Psoas muscle (tissue), 8 donors: ENCODE measurements around the gene SGMS1. TPM values are rescaled to one million over a fixed set of nuclear protein-coding genes. Genes with fewer than 3 reads are reported as not detected.
A peak's percentile ranks its signal among the peaks of the same experiment; 100 is the strongest.
"Not testable (repeated sequence)": the region's sequence is repeated elsewhere in the genome, so short reads cannot be mapped to it uniquely, and the experiment has no call there.

ENCODE experiments used
- ATAC-seq, 4 donors: fragments of 200-7000 bp; cut with Tn5 transposase; one replicate each; pipeline ENCODE4 v1.9.1; 2020; ENCODE audit warnings: moderate library complexity in 3 of 4, mild to moderate bottlenecking in 2 of 4
- DNase-seq, 2 donors: peaks; one replicate each; pipeline ENCODE4 v3.0.0-alpha.2; 2020
- H3K27ac ChIP-seq: fragments of 200-600 bp; one replicate; pipeline ENCODE4 v1.8.0; 2022
- H3K27me3 ChIP-seq, 3 donors: fragments of 200-600 bp in 1 of 3; one replicate each; pipeline versions ENCODE4 v1.6.1 to v1.8.0; 2013 to 2022; ENCODE audit warnings: low read length in 2 of 3, mild to moderate bottlenecking in 2 of 3, moderate library complexity in 1 of 3; ENCODE audit not compliant: insufficient read depth in 3 of 3
- H3K36me3 ChIP-seq, 2 donors: fragments of 200-600 bp in 1 of 2; one replicate each; pipeline versions ENCODE4 v1.6.1 to v1.8.0; 2013 to 2022; ENCODE audit warnings: low read depth in 1 of 2, mild to moderate bottlenecking in 1 of 2, moderate library complexity in 1 of 2; ENCODE audit not compliant: insufficient read depth in 1 of 2
- H3K4me1 ChIP-seq: fragments of 200-600 bp; one replicate; pipeline ENCODE4 v1.8.0; 2022
- H3K4me3 ChIP-seq: fragments of 200-600 bp; one replicate; pipeline ENCODE4 v1.8.0; 2022; ENCODE audit warnings: mild to moderate bottlenecking
- H3K9me3 ChIP-seq: fragments of 200-600 bp; one replicate; pipeline ENCODE4 v1.8.0; 2022
- WGBS, 3 donors: extraction: QIAGEN DNeasy Blood & Tissue Kit; methylation state at CpG; one replicate each; pipeline versions ENCODE4 v1.1.6 to v1.1.7; 2013; 5-methylcytosine and 5-hydroxymethylcytosine counted together
- intact Hi-C, 2 donors: fragments of 100-400 bp; cut with DNase I; formaldehyde crosslinking; loops; one replicate each; pipeline versions ENCODE4 v1.11.0 to v1.14.2; 2022
- polyA plus RNA-seq, 3 donors: library from polyadenylated mRNA; stranded (reverse); fragments of 200-250 nt; gene quantifications; one replicate each; pipeline ENCODE4 v1.2.3, GENCODE V29; 2013
- total RNA-seq, 4 donors: library from RNA; stranded (reverse); fragmentation: NEBNext Ultra II Directional in 2 of 4; extraction: Animal tissue kit (Norgen Biotek cat#: 25700) in 2 of 4; gene quantifications; one replicate each; pipeline versions ENCODE4 v1.2.1 to v1.2.4, GENCODE V29; 2021 to 2023
- TF ChIP-seq, protein P1 (sequence below): fragments of 200-600 bp; IDR thresholded peaks from one replicate; pipeline ENCODE4 v1.8.0; 2022; ENCODE audit warnings: antibody characterized with exemption
- donor health status: healthy with polysubstance abuse.
- donor health status: DM: no; HTN: no; CAD: no; lungs with moderate emphysema.
- donor health status: Bipolar disorder and iron deficiency.
- donor health status: healthy.
- donor health status: DM: yes; HTN: yes; CAD: no.
- donor health status: DM: no; HTN: no; CAD: no.
- donor health status: DM: no; HTN: no; CAD: no.
- donor health status: DM: yes; HTN: yes; CAD: no.

Gene SGMS1
- total and polyA plus RNA-seq, 7 donors = 6.2 to 16.7 (median 11.3) TPM

DNA sequence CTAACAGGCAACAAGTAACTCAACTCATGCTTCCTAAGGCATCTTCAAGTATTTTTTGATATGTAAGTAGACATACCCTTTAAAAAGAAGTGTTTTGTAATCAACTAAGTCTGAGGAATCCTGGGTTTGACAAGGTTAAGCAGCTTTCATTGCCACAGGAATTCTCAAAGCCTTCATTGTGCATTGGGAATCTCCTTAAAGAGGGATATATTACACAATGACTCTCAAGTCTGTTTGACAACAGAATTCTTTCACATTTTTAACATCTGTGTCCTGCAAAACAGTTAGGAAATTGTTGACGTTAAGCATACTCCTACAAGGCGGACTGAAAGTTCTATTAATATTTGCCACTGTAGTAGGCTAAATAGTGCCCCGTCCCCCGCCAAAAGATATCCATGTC, 71.4 kb downstream of the SGMS1 start:
- TF ChIP-seq, protein P1, sequence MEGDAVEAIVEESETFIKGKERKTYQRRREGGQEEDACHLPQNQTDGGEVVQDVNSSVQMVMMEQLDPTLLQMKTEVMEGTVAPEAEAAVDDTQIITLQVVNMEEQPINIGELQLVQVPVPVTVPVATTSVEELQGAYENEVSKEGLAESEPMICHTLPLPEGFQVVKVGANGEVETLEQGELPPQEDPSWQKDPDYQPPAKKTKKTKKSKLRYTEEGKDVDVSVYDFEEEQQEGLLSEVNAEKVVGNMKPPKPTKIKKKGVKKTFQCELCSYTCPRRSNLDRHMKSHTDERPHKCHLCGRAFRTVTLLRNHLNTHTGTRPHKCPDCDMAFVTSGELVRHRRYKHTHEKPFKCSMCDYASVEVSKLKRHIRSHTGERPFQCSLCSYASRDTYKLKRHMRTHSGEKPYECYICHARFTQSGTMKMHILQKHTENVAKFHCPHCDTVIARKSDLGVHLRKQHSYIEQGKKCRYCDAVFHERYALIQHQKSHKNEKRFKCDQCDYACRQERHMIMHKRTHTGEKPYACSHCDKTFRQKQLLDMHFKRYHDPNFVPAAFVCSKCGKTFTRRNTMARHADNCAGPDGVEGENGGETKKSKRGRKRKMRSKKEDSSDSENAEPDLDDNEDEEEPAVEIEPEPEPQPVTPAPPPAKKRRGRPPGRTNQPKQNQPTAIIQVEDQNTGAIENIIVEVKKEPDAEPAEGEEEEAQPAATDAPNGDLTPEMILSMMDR = no peak
- H3K4me3 ChIP-seq = no peak overlapping the region
- DNase-seq = no peak
- peaks cover 53% of the 10 kb centered on the region for H3K4me1 ChIP-seq
- H3K9me3 ChIP-seq = no peaks in the 10 kb centered on the region
- H3K27ac ChIP-seq = no peak overlapping the region
- H3K36me3 ChIP-seq = no peaks in the 10 kb centered on the region
- ATAC-seq = no peak
- no peaks in the 10 kb centered on the region for H3K27me3 ChIP-seq
- WGBS, 3 donors = 52 to 79% (median 59%) methylated on average over 4 of the region's 4 CpGs
- intact Hi-C loops = loop anchor here in 1 of 2 donors (5.0 kb wide), 1 partner anchor 135 kb away; no protein-coding TSS in a partner anchor

DNA sequence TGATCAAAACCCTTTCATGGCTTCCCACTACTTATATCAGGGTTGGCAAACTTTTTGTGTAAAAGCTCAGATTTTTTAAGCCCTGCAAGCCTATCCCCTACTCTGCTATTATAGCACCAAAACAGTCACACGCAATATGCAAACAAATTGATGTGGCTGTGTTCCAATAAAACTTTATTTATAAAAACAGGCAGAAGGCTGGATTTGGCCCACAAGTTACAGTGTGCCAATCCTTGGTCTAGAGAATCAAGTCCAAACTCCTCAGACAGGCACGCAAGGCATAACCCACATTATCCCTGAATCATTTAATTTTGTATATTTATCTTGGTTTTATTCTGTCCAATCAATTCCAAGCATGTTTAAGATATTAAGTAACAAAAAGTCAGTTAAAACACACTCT, 71.9 kb downstream of the SGMS1 start:
- intact Hi-C loops = loop anchor here in 1 of 2 donors (5.0 kb wide), 1 partner anchor 135 kb away; no protein-coding TSS in a partner anchor
- 97 to 99% (median 99%) methylated on average over 2 of the region's 2 CpGs for WGBS, 3 donors
- DNase-seq = no peak
- Histone ChIP-seq H3K27me3 (no peaks in the 10 kb centered on the region), H3K9me3 (no peaks in the 10 kb centered on the region), H3K4me1 (peaks cover 50% of the 10 kb centered on the region), H3K4me3 (no peak overlapping the region), H3K36me3 (no peaks in the 10 kb centered on the region), H3K27ac (no peak overlapping the region)
- TF ChIP-seq, protein P1 = no peak
- ATAC-seq = no peak

DNA sequence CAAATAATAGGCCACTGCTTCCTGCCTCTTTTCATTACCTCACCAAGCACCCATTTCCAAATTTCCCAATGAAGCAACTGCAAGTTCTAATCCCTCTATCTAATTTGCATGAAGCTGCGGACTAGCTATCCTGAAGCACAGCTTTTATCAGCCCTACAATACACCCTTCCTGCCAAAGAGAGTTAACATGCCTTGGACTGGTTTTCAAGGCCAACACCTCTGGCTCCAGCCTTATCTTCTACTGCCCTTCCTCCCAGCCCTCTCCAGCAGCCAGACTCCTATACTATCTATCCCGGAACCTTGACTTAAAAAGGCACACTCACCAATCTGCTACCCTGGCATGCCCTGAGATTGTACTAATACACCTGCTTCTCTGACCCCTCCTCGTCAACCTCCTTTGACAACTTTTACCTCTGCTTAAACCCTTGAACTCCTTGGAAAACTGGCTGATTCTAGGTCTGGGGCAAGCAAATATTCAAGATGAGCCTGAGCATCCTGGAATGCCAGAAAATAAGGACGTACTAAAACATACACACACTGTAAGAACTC, 73.4 kb downstream of the SGMS1 start:
- no peaks in the 10 kb centered on the region for H3K36me3 ChIP-seq
- no peak overlapping the region for H3K27ac ChIP-seq
- DNase-seq = no peak
- peak in 2 of 4 donors; percentile 13 to 17 for ATAC-seq
- intact Hi-C loops = loop anchor here in 1 of 2 donors (5.0 kb wide), 1 partner anchor 133 kb away; no protein-coding TSS in a partner anchor
- no peak overlapping the region for H3K4me3 ChIP-seq
- 69 to 76% (median 72%) methylated on average over 4 of the region's 4 CpGs for WGBS, 3 donors
- no peaks in the 10 kb centered on the region for H3K9me3 ChIP-seq
- TF ChIP-seq, protein P1 = no peak
- peaks cover 35% of the 10 kb centered on the region for H3K4me1 ChIP-seq
- no peaks in the 10 kb centered on the region for H3K27me3 ChIP-seq

DNA sequence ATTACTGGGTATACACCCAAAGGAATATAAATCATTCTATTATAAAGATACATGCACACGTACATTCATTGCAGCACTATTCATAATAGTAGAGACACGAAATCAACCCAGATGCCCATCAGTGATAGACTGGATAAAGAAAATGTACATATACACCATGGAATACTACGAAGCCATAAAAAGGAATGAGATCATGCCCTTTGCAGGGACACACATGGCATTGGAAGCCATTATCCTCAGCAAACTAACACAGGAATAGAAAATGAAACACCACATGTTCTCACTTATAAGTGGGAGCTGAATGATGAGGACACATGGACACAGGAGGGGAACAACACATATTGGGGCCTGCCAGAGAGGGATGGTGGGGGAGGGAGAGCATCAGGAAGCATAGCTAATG, 74.6 kb downstream of the SGMS1 start:
- H3K27ac ChIP-seq, H3K27me3 ChIP-seq, ATAC-seq, intact Hi-C loops, H3K4me3 ChIP-seq, H3K36me3 ChIP-seq, DNase-seq, H3K9me3 ChIP-seq: not testable (repeated sequence)
- WGBS, 3 donors = 96 to 99% (median 98%) methylated on average over 3 of the region's 3 CpGs
- H3K4me1 ChIP-seq = peaks cover 25% of the 10 kb centered on the region

DNA sequence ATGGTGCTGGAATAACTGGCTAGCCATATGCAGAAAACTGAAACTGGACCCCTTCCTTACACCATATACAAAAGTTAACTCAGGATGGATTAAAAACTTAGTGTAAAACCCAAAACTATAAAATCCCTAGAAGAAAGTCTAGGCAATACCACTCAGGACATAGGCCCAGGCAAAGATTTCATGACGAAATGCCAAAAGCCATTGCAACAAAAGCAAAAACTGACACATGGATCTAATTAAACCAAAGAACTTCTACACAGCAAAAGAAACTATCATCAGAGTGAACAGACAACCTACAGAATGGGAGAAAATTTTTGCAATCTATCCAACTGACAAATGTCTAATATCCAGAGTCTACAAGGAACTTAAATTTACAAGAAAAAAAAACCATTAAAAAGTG, 75.3 kb downstream of the SGMS1 start:
- DNase-seq, H3K36me3 ChIP-seq, ATAC-seq, H3K27ac ChIP-seq, H3K9me3 ChIP-seq, H3K4me3 ChIP-seq, intact Hi-C loops, H3K27me3 ChIP-seq: not testable (repeated sequence)
- H3K4me1 ChIP-seq = peaks cover 27% of the 10 kb centered on the region
- 92 to 95% (median 92%) methylated on average over 1 of the region's 1 CpG for WGBS, 3 donors

DNA sequence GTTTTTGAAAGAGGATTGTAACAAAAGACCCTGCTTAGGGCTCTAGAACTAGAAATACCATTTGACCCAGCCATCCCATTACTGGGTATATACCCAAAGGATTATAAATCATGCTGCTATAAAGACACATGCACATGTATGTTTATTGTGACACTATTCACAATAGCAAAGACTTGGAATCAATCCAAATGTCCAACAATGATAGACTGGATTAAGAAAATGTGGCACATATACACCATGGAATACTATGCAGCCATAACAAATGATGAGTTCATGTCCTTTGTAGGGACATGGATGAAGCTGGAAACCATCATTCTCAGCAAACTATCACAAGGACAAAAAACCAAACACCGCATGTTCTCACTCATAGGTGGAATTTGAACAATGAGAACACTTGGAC, 77.5 kb downstream of the SGMS1 start:
- H3K27me3 ChIP-seq, H3K27ac ChIP-seq, intact Hi-C loops, H3K36me3 ChIP-seq, ATAC-seq, H3K4me3 ChIP-seq, DNase-seq, H3K9me3 ChIP-seq: not testable (repeated sequence)
- 86 to 97% (median 94%) methylated on average over 1 of the region's 1 CpG for WGBS, 3 donors
- peaks cover 21% of the 10 kb centered on the region for H3K4me1 ChIP-seq
